GM19193 (cell line): ENCODE results near the gene KDM2B.

Experiments used
- POLR2A ChIP-seq: IDR thresholded peaks from 4 replicates; pipeline ENCODE4 v1.6.1; 2011; ENCODE audit not compliant: insufficient read depth, insufficient read length; ENCODE audit errors: extremely low read depth

The KDM2B gene

DNA sequence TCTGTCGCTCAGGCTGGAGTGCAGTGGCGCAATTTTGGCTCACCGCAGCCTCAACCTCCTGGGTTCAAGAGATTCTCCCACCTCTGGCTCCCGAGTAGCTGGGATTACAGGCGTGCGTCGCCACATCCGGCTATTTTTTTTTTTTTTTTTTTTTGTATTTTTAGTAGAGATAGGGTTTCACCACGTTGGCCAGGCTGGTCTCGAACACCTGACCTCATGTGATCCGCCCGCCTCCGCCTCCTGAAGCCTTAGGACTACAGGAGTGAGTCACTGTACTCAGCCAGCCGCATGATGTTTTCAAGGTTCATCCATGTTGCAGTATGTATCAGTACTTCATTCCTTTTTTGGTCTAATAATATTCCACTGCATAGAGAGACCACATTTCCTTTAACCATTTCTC, 183.3 kb downstream of the KDM2B start:
- TF ChIP-seq POLR2A = no peak

- TF ChIP-seq POLR2A = no peak
These were observed 188.5 kb downstream of the KDM2B start for GRCh38 chr12:121392325-121392716.

GRCh38 chr12:121391619-121392324, 189.1 kb downstream of the KDM2B start:
- TF ChIP-seq POLR2A = no peak

DNA sequence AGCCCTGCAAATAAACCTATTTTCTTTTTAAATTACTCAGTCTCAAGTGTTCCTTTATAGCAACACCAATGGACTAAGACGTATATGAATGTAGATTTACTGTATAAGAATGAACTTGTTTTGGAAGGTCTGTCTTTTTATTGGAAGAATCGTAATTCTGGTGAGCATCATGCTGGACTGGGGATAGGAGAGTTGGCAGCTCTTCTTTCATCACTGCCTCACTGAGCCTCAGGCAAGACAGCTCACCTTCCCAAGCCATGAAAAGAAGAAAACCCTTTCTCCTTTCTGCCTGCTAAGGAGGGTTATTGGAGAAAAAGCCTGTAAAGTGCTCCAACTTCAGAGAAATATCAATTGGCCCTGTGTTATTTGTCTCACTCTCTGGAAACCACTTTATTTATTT, 190.0 kb downstream of the KDM2B start:
- no peak for TF ChIP-seq POLR2A

DNA sequence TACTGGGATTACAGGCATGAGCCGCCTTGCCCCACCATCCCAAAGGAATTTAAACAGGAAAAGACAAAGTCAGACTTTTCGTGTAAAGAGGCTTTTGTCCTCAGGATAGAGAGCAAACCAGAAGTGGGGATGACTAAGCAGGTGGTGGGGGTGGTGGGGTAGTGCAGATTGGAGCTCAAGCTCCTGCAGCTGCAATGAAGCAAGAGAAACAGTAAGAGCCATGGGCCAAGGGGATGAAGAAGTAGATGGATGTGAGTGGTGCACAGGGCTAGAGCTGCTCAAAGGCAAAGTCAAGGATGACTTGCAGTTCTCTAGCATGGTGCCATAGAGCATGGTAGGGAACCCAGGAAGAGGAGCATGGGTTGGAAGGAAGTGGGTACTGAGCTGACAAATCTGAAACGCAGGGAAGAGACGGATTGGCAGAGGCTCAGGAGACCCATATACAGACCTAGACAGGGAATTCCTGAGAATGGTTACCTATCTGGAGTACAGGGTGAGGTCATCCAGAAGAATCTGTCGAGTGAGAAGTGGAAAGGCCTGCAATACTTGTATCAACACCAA, 192.3 kb downstream of the KDM2B start:
- no peak for TF ChIP-seq POLR2A

GRCh38 chr12:121383601-121384021, 197.2 kb downstream of the KDM2B start:
- TF ChIP-seq POLR2A = no peak

GRCh38 chr12:121379945-121380344, 200.9 kb downstream of the KDM2B start:
- no peak for TF ChIP-seq POLR2A
